ENCODE measurements around the gene SH3RF2. TPM values are rescaled to one million over a fixed set of nuclear protein-coding genes. Genes with fewer than 3 reads are reported as not detected.
"Not testable (repeated sequence)": the region's sequence is repeated elsewhere in the genome, so short reads cannot be mapped to it uniquely, and the experiment has no call there.

The SH3RF2 gene, protein sequence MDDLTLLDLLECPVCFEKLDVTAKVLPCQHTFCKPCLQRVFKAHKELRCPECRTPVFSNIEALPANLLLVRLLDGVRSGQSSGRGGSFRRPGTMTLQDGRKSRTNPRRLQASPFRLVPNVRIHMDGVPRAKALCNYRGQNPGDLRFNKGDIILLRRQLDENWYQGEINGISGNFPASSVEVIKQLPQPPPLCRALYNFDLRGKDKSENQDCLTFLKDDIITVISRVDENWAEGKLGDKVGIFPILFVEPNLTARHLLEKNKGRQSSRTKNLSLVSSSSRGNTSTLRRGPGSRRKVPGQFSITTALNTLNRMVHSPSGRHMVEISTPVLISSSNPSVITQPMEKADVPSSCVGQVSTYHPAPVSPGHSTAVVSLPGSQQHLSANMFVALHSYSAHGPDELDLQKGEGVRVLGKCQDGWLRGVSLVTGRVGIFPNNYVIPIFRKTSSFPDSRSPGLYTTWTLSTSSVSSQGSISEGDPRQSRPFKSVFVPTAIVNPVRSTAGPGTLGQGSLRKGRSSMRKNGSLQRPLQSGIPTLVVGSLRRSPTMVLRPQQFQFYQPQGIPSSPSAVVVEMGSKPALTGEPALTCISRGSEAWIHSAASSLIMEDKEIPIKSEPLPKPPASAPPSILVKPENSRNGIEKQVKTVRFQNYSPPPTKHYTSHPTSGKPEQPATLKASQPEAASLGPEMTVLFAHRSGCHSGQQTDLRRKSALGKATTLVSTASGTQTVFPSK
- 231 TPM for total RNA-seq
- long read RNA-seq, partial matches to known transcripts = 366 of 389 reads
- long read RNA-seq, other reads (novel, unspliced or antisense) = 23 of 389 reads

DNA sequence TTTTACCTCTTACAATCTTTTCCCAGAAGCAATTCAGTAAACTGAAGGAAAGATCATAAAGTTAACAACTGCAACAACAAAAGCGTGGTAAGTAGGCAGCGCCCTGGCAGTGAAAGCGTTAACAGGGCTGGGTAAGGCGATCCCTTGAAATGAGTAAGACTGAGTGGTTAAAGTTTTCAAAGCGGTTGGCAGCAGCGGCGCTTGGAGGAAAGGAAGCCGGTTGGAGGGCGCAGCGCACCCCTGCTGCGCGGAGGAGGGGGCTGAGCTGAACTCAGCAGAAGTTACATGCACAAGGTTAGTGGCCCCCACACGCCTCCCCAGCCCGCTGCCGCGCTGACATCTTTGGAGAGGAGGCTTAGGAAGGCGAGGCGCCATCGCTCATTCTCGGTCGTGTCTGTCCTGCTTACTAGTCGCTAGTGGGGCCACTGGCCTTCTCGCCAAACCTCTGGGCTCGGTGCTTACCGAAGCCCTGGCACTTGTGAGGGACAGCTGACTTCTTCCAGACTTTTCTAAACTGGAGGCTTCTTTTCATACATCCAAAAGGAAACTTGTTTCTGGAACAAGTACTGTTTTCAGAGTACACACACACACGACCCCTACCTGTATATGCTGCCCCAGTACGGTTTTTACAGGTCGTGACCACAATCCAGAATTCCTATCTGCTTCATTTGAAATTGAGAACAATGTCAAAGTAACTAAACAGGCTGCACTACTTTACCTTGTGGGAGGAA lies at the start of gene SH3RF2:
TSS of gene SH3RF2 (plus strand) at position 178 of the 731 bp plus-strand sequence. CDS start 1,351 bp downstream, outside the sequence.
- intact Hi-C loops (cut with DNase I) = loop anchor here (5.0 kb wide), 1 partner anchor 106 kb away; no protein-coding TSS in a partner anchor
- no peak for DNase-seq (ENCODE audit: low spot score)

DNA sequence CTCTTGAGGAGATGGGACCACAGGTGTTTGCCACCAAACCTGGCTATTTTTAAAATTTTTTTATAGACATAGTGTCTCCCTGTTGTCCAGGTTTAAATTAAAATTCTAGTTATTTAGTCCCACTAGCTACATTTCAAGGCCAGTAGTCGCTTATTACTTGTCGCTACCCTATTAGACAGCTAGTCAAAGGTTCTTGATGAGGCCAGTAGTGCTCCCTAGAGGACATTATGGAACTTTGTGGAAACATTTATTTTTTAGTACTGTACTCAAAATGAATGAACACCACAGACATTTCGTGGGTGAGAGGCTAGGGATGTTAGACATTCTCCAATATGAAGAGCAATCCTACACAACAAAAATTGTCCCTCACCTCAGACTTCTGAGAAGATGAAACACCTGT lies 49.2 kb upstream of the SH3RF2 start:
- intact Hi-C loops (cut with DNase I) = no loop called here

GRCh38 chr5:145887976-145888574 lies 48.3 kb upstream of the SH3RF2 start:
- intact Hi-C loops (cut with DNase I) = no loop called here
- DNase-seq (ENCODE audit: low spot score) = no peak

More for the DNA sequence above, 49.2 kb upstream of the SH3RF2 start:
- no peak for DNase-seq (ENCODE audit: low spot score)

GRCh38 chr5:145889611-145890010 lies 46.8 kb upstream of the SH3RF2 start:
- DNase-seq (ENCODE audit: low spot score) = no peak
- intact Hi-C loops (cut with DNase I) = no loop called here

GRCh38 chr5:145891378-145891777 lies 45.0 kb upstream of the SH3RF2 start:
- intact Hi-C loops (cut with DNase I); DNase-seq (ENCODE audit: low spot score): not testable (repeated sequence)

- DNase-seq (ENCODE audit: low spot score) = no peak
- intact Hi-C loops (cut with DNase I) = no loop called here
Observed at GRCh38 chr5:145898171-145898570, 38.2 kb upstream of the SH3RF2 start.

GRCh38 chr5:145902421-145902820 lies 34.0 kb upstream of the SH3RF2 start:
- intact Hi-C loops (cut with DNase I) = no loop called here
- DNase-seq (ENCODE audit: low spot score) = no peak

DNA sequence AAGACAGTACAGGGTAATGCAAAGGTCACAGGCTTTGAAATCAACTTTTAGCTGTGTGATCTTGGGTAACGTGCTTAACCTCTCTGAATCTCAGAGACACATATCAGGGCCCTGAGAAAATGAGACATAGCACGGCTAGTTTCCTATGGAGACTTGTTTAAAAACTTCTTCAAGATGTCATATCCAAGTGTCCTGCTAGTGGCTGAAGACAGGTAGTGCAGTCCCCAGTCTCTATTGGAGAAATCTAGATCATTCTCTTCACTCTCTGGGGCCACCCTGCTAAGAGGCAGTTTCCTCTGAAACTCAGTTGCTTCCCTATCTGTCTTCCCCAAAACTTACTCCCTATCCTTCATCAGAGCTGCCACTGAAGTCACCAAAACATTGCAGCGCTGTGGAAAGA lies 33.3 kb upstream of the SH3RF2 start:
- intact Hi-C loops (cut with DNase I) = no loop called here
- DNase-seq (ENCODE audit: low spot score) = no peak

- intact Hi-C loops (cut with DNase I) = no loop called here
- DNase-seq (ENCODE audit: low spot score) = no peak
Observed at GRCh38 chr5:145903867-145904266, 32.5 kb upstream of the SH3RF2 start.

DNA sequence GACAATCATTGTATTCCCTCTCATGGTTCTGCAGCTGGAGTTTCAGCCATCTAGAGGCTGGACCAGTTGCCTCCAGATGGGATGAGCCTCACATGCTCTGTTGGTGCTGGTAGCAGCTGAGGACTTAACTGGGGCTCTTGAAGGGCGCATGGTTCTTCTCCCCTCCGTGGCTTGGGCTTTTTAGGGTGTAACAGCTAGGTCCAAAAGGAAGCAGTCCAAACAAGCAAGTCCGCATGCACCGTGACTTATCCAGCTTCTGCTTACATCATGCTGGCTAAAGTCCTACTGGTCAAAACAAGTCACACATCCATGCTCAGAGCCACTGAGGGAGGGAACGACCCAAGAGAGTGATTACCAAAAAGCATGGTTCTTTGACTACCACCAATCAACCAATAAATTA lies 31.6 kb upstream of the SH3RF2 start:
- intact Hi-C loops (cut with DNase I) = no loop called here

DNA sequence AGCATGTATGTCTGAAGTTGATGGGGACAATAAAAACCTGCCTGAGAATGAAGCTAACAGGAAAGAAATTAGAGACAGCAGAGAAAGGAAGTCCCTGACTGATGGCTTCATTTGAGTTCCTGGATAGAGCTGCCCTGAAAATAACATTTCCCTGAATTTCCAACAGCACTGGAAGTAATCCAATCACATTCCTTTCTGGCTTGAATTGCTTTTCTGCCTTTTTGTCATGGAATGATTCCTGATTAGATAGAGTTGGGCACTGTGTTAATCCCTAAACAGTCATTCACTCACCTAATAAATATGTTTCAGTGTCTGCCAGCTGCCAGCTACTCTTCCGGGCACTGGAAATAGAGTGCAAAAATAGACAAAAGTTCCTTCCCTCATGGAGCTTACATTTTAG lies 30.0 kb upstream of the SH3RF2 start:
- intact Hi-C loops (cut with DNase I) = no loop called here
- DNase-seq (ENCODE audit: low spot score) = no peak

More for the DNA sequence above, 31.6 kb upstream of the SH3RF2 start:
- no peak for DNase-seq (ENCODE audit: low spot score)

- intact Hi-C loops (cut with DNase I) = no loop called here
- no peak for DNase-seq (ENCODE audit: low spot score)
Observed at GRCh38 chr5:145908206-145908960, 28.0 kb upstream of the SH3RF2 start.

DNA sequence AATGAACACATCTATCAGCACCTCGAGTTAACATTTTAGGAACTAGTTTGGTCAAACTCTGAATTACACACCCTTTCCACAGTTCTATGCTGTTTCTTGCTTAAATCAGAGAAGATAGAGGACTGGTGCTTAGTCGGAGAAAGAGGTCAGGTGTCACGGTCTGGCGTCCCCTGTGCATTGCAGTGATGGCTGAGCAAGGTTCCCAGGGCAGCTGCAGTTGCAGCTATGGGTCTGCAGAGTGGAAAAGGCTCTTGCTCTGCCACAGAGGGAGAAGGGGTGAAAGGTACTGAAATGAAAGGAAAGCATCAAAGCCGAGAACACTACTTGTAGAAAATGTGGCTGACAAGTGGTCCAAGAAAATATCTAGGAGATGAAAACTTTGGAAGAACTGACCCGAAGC lies 25.2 kb upstream of the SH3RF2 start:
- no peak for DNase-seq (ENCODE audit: low spot score)
- intact Hi-C loops (cut with DNase I) = no loop called here

- intact Hi-C loops (cut with DNase I) = no loop called here
- DNase-seq (ENCODE audit: low spot score) = no peak
Observed at GRCh38 chr5:145912019-145912418, 24.4 kb upstream of the SH3RF2 start.

GRCh38 chr5:145912594-145912993 lies 23.8 kb upstream of the SH3RF2 start:
- intact Hi-C loops (cut with DNase I) = no loop called here
- no peak for DNase-seq (ENCODE audit: low spot score)

DNA sequence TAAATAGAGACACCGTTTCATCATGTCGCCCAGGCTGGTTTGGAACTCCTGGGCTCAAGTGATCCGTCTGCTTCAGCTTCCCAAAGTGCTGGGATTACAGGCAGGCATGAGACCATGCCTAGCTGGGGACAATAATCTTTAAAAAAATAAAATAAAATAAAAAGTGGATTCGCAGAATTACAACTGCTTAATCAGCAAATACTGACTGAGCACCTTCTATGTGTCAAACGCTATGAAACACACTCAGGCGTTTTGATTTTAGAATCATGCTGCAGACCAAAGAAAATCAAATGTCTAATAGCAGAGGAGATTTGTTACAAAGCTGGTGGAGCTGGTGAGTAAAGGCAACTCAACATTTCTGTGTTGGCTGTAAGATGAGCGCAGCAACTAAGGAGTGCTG lies 22.7 kb upstream of the SH3RF2 start:
- intact Hi-C loops (cut with DNase I) = no loop called here
- DNase-seq (ENCODE audit: low spot score) = no peak

GRCh38 chr5:145915970-145916638 lies 20.3 kb upstream of the SH3RF2 start:
- no peak for DNase-seq (ENCODE audit: low spot score)
- intact Hi-C loops (cut with DNase I) = no loop called here

GRCh38 chr5:145917288-145917687 lies 19.1 kb upstream of the SH3RF2 start:
- intact Hi-C loops (cut with DNase I) = no loop called here
- no peak for DNase-seq (ENCODE audit: low spot score)

Data from cardiac septum (tissue), 1 donor.